Heart left ventricle (tissue), 16 donors: ENCODE results near the gene TNRC18. TPM values are rescaled to one million over a fixed set of nuclear protein-coding genes. Genes with fewer than 3 reads are reported as not detected.
A peak's percentile ranks its signal among the peaks of the same experiment; 100 is the strongest.

Experiments used
- ATAC-seq, 4 donors: fragments of 200-7000 bp; cut with Tn5 transposase; one replicate each; pipeline ENCODE4 v1.9.1; 2020 to 2022; ENCODE audit warnings: moderate library complexity in 4 of 4, mild to moderate bottlenecking in 3 of 4, moderate number of reproducible peaks in 1 of 4
- DNase-seq, 5 donors: peaks; one replicate each; pipeline ENCODE4 v3.0.0-alpha.2; 2020
- H3K27ac ChIP-seq, 12 donors: fragments of 200-600 bp; sonication (generic) in 4 of 12; one replicate each; pipeline versions ENCODE4 v1.5.0 to v1.8.0; 2016 to 2022; ENCODE audit warnings: mild to moderate bottlenecking in 2 of 12
- H3K27me3 ChIP-seq, 9 donors: fragments of 200-600 bp; sonication (generic) in 2 of 9; one replicate each; pipeline versions ENCODE4 v1.5.1 to v1.8.0; 2016 to 2022; ENCODE audit warnings: mild to moderate bottlenecking in 3 of 9
- H3K36me3 ChIP-seq, 9 donors: fragments of 200-600 bp; sonication (generic) in 2 of 9; one replicate each; pipeline versions ENCODE4 v1.5.0 to v1.8.0; 2018 to 2022; ENCODE audit warnings: mild to moderate bottlenecking in 2 of 9
- H3K4me1 ChIP-seq, 12 donors: fragments of 200-600 bp; sonication (generic) in 4 of 12; one replicate each; pipeline versions ENCODE4 v1.5.0 to v1.8.0; 2016 to 2022; ENCODE audit warnings: mild to moderate bottlenecking in 3 of 12
- H3K4me3 ChIP-seq, 12 donors: fragments of 200-600 bp; sonication (generic) in 4 of 12; one replicate each; pipeline versions ENCODE4 v1.5.0 to v1.8.0; 2017 to 2022; ENCODE audit warnings: mild to moderate bottlenecking in 9 of 12, moderate library complexity in 4 of 12
- H3K9me3 ChIP-seq, 12 donors: fragments of 200-600 bp; sonication (generic) in 4 of 12; one replicate each; pipeline versions ENCODE4 v1.5.0 to v1.8.0; 2016 to 2022; ENCODE audit warnings: mild to moderate bottlenecking in 1 of 12
- POLR2A ChIP-seq, 2 donors: fragments of 450-650 bp; IDR thresholded peaks; one replicate each; pipeline ENCODE4 v1.6.1; 2017; ENCODE audit warnings: antibody characterized with exemption in 2 of 2, mild to moderate bottlenecking in 2 of 2, moderate library complexity in 2 of 2
- WGBS, 4 donors: extraction: QIAGEN DNeasy Blood & Tissue Kit in 2 of 4; methylation state at CpG; one replicate each; pipeline versions ENCODE4 v1.1.5 to v1.1.7; 2013 to 2018; 5-methylcytosine and 5-hydroxymethylcytosine counted together
- intact Hi-C, 10 donors: fragments of 100-400 bp; cut with DNase I; formaldehyde crosslinking; loops; one replicate each; pipeline versions ENCODE4 v1.11.1 to v1.14.2; 2022
- polyA plus RNA-seq, 2 donors: library from polyadenylated mRNA; stranded (reverse); fragments of 200-250 nt; gene quantifications; one replicate each; pipeline ENCODE4 v1.2.3, GENCODE V29; 2013
- total RNA-seq, 9 donors: library from RNA; depleted of rRNA in 2 of 9; stranded (reverse); fragments of >200 nt in 2 of 9; fragmentation: NEBNext Ultra II Directional in 3 of 9; extraction: Animal tissue kit (Norgen Biotek cat#: 25700) in 3 of 9; gene quantifications; one replicate each; pipeline versions ENCODE4 v1.1.0 to v1.2.4, GENCODE V29; 2016 to 2023
- TF ChIP-seq, protein P1 (sequence below), 12 donors: fragments of 200-600 bp; sonication (generic) in 4 of 12; IDR thresholded peaks; one replicate each; pipeline versions ENCODE4 v1.5.0 to v1.8.0; 2018 to 2022; ENCODE audit warnings: antibody characterized with exemption in 12 of 12, mild to moderate bottlenecking in 5 of 12
- donor health status: ischemic (EF 13 %, LVEDD 7.1; RV severe dilation, severe dysfunction).
- donor health status: healthy with polysubstance abuse.
- donor health status: DM: no; HTN: yes; CAD: no.
- donor health status: DM: no; HTN: no; CAD: no.
- donor health status: ischemic (EF 25% LVEDD 6.9; RV normal size, moderate dysfunction).
- donor health status: ischemic (EF 25% LVEDD 5.7; RV mildly dilated, moderate dysfunction).
- donor health status: healthy.
- donor health status: DM: yes; HTN: yes; CAD: no.
- donor health status: ischemic (EF 35%, LVEDD 5.7; RV mildly dilated, moderate dysfunction).
- donor health status: nonischemic (EF 11% LVEDD 7.7; RV severe dilation, severe dysfunction).
- donor health status: DM: yes; HTN: yes; CAD: no.
- donor health status: PGD.
- donor health status: ischemic (EF 29% LVEDD 5.4; RV normal size, mild dysfunction).
- donor health status: nonischemic (EF 23%, LVEDD 6.1; RV moderate dilation, normal function).

TNRC18 gene
- total and polyA plus RNA-seq, 11 donors = 23.4 to 66.6 (median 33.7) TPM

DNA sequence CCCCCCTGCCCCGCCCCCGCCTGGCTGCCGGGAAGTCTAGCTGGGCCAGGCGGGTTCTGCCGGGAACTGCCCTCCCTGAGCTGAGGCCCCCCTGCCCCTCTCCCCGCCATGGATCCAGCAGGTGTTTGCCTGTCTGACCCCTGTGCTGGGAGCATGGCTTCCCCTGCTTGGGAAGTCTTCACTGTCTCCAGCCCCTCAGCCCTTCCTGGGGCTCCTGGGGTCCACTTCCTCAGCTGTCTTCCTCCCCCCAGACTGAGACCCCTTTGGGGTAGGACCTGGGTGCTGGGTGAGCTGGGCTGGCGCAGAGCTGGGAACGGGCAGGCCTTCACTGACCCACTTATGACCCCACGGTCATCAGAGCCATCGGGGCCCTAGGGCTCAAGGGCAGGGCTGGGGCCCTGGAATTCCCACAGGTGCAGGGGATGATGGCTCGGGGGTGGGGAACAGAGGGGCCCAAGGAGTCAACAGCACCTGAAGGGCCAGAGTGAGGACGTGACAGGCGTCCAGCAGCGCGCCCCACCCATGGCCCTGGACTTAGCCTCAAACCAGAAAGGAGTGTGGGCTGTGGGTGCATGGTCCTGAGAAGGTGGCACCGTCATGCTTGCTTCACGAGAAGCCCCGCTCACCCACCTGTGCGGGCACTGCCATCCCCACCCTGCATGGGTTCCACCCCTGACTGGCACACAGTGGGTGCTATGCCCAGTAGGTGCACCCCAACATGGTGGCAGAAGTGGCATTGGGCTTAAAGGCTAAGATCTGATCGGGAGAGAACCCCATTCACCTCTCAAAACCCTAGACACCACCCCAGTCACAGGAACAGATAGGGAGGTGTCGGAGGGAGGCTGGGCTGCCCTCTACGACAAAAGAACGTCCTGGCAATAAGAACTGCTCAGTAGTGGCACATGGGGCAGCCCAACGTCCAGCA lies 16.2 kb upstream of the TNRC18 start:
- intact Hi-C loops = loop anchor here in 1 of 10 donors (10.0 kb wide), 1 partner anchor 195 kb away; no protein-coding TSS in a partner anchor
- WGBS, 4 donors = 87 to 98% (median 90%) methylated on average over 15 to 24 of the region's 24 CpGs
- Histone ChIP-seq H3K4me3 (no peak overlapping the region), H3K36me3 (no peaks in the 10 kb centered on the region), H3K4me1 (peaks cover 0 to 23% (median 6%) of the 10 kb centered on the region in 12 donors), H3K9me3 (peaks cover 0 to 9% (median 0%) of the 10 kb centered on the region in 12 donors), H3K27ac (no peak overlapping the region), H3K27me3 (no peaks in the 10 kb centered on the region)
- TF ChIP-seq POLR2A (IDR thresholded peaks at IDR 0.05) = no peak
- TF ChIP-seq, protein P1, sequence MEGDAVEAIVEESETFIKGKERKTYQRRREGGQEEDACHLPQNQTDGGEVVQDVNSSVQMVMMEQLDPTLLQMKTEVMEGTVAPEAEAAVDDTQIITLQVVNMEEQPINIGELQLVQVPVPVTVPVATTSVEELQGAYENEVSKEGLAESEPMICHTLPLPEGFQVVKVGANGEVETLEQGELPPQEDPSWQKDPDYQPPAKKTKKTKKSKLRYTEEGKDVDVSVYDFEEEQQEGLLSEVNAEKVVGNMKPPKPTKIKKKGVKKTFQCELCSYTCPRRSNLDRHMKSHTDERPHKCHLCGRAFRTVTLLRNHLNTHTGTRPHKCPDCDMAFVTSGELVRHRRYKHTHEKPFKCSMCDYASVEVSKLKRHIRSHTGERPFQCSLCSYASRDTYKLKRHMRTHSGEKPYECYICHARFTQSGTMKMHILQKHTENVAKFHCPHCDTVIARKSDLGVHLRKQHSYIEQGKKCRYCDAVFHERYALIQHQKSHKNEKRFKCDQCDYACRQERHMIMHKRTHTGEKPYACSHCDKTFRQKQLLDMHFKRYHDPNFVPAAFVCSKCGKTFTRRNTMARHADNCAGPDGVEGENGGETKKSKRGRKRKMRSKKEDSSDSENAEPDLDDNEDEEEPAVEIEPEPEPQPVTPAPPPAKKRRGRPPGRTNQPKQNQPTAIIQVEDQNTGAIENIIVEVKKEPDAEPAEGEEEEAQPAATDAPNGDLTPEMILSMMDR (IDR thresholded peaks at IDR 0.05) = no peak
- ATAC-seq = no peak
- no peak for DNase-seq

DNA sequence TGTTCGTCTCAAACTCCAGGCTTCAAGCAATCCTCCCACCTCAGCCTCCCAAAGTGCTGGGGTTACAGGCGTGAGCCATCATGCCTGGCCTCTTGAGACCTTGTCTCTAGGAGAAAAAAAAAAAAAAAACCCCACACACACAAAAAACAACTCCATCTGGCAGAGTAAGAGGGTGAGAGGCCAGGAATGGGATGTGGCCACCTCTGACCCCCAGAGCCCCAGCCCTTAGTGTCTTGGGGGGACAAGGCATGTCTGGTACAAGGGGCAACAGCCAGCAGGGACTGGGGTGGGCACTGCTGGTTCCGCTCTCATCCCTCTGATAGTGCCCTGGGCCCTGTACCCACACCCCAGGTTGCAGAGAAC lies 15.6 kb upstream of the TNRC18 start:
- no peak overlapping the region for H3K4me3 ChIP-seq
- peaks cover 0 to 9% (median 0%) of the 10 kb centered on the region in 12 donors for H3K9me3 ChIP-seq
- ATAC-seq (no peak), DNase-seq (no peak)
- WGBS, 4 donors = 82 to 94% (median 90%) methylated on average over 2 to 3 of the region's 3 CpGs
- TF ChIP-seq, protein P1 (IDR thresholded peaks at IDR 0.05) = no peak
- TF ChIP-seq POLR2A (IDR thresholded peaks at IDR 0.05) = no peak
- H3K27ac ChIP-seq = no peak overlapping the region
- intact Hi-C loops = no loop called here
- H3K36me3 ChIP-seq = no peaks in the 10 kb centered on the region
- no peaks in the 10 kb centered on the region for H3K27me3 ChIP-seq
- H3K4me1 ChIP-seq = peaks cover 0 to 23% (median 6%) of the 10 kb centered on the region in 12 donors

DNA sequence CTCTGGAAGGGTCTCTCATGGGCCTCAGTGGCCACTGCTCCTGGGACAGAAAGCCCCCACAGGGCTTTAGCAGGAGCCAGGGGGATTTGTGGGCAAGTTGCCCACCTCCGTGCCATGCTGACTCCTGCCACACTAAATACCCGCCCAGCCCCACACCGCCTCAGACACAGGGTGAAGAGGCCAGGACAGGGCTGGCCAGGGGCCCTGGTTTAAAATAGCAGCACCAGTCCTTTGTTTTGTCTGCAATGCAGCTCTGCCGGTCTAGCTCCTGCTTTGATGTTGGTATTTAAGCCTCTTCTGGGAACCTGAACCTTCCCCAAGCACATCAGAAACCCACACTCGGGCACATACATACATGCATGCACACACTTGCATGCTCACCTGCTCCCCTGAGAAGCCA lies 14.4 kb upstream of the TNRC18 start:
- Histone ChIP-seq H3K27me3 (no peaks in the 10 kb centered on the region), H3K9me3 (peaks cover 0 to 13% (median 2%) of the 10 kb centered on the region in 12 donors), H3K27ac (peak overlapping the region in 5 of 12 donors; percentile 21 to 61 (median 47)), H3K36me3 (peaks cover 0 to 4% (median 0%) of the 10 kb centered on the region in 9 donors), H3K4me1 (peaks cover 0 to 23% (median 6%) of the 10 kb centered on the region in 12 donors), H3K4me3 (no peak overlapping the region)
- WGBS, 4 donors = 48 to 73% (median 62%) methylated on average over 4 to 5 of the region's 5 CpGs
- ATAC-seq = peak; percentile 87 to 89 (median 88)
- DNase-seq = peak in 4 of 5 donors; percentile 54 to 76 (median 60)
- no peak for TF ChIP-seq POLR2A (IDR thresholded peaks at IDR 0.05)
- TF ChIP-seq, protein P1 (IDR thresholded peaks at IDR 0.05) = no peak
- intact Hi-C loops = no loop called here

DNA sequence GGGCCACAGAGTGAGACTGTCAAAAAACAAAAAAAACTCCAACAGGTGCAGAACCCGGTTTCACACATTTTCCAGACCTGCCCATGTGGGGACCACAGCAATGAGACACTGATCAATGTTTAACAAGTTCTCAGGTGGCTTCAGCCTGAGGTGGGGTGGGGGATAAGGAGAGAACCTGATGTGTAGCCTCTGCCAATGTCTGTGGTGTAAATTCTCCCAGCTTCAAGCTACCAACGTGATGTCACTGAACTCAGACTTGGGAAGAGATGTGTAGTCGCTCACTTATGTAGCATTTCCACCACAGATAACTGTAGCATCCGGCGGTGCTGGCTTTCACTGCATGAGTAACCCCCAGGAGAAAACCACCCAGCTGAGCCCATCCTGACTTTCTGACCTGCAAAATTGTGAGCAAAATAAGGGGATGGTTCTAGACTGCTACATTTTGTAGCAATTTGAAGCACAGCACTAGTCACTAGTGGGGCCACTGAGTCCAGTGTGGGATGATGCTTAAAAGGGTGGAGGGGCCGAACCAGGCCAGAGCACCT lies 13.8 kb upstream of the TNRC18 start:
- Histone ChIP-seq H3K4me1 (peaks cover 0 to 23% (median 6%) of the 10 kb centered on the region in 12 donors), H3K27me3 (no peaks in the 10 kb centered on the region), H3K9me3 (peaks cover 0 to 14% (median 2%) of the 10 kb centered on the region in 12 donors), H3K4me3 (no peak overlapping the region), H3K27ac (peak overlapping the region in 5 of 12 donors; percentile 21 to 61 (median 47)), H3K36me3 (peaks cover 0 to 6% (median 0%) of the 10 kb centered on the region in 9 donors)
- TF ChIP-seq, protein P1 (IDR thresholded peaks at IDR 0.05) = no peak
- no peak for TF ChIP-seq POLR2A (IDR thresholded peaks at IDR 0.05)
- ATAC-seq (no peak), DNase-seq (no peak)
- intact Hi-C loops = no loop called here
- 89 to 98% (median 96%) methylated on average over 6 of the region's 6 CpGs for WGBS, 4 donors
